Raji (cell line): ENCODE results near the gene MYL4.

Source experiments
- POLR2A ChIP-seq: IDR thresholded peaks from 2 replicates; pipeline ENCODE4 v1.6.1; 2011; ENCODE audit warnings: low read depth, low read length, control low read depth; ENCODE audit not compliant: insufficient read depth

The MYL4 gene

DNA sequence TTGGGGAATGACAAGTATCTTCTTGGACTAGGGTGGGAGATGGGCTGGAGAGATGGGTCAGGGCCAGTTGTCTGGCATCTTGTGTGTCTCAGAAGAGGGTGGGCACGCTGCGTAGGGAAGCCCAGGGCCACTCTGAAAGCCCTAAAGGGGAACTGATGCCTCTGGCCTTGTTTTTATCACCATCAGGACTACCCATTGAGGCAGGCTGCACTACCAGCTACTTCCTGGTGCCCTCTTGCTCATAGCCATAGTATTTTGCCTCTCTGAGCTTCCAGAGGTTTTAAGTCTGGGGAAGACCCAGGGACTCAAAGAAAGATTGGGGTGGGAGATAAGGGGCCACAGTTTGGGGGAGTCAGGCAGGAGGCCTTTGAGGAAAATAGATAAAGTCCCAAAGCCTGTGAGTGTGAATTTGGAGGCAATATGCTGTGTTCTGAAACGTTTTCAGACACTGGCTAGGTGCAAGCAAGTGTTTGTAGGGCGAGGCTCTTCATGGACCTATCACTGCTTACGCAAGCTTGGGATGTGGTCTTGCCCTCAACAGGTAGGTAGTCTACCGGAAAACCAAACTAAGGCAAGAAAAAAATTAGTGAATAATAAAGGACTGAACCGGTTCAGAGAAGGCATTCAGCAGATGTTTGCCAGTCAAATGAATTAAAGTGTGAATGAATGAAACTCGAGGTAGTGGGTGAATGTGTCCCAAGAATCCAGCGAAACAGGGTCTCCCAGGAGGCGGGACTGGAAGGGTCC lies 43.8 kb downstream of the MYL4 start:
- no peak for TF ChIP-seq POLR2A

DNA sequence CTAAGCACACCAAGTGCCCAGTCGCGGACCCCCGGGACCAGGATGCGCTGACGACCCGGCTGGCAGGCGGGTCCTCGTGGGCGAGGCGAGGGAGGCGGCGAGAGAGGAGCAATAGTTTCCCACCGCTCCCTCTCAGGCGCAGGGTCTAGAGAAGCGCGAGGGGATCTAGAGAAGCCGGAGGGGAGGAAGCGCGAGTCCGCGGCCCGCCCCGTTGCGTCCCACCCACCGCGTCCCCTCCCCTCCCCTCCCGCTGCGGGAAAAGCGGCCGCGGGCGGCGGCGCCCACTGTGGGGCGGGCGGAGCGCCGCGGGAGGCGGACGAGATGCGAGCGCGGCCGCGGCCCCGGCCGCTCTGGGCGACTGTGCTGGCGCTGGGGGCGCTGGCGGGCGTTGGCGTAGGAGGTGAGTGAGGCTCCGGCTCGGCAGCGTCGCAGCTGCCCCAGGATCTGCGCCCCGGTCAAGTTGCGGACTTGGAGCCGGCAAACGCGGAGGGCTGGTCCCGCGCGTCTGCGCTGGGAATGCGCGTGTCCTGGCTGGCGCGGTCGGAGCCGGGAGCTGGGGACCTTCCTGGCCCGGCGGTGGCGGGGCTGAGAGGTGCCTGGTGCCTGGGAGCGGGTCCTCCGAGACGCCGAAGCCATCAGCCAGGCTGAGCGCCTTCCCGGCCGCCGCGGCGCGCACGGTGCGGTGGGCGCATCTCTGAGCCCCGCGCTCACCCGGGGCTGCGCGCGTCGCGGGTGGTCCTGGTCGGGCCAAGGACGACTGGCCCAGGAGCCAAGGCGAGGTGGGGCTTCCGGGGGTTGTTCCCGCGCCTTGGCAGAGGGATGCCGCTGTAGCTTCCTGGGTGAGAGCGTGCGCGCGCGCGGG lies 44.6 kb downstream of the MYL4 start, which contains the start of gene ITGB3:
Gene ITGB3, plus strand, starts transcription at position 287 of the 862 bp plus-strand sequence. Its CDS starts 35 bp downstream, at position 322.
- TF ChIP-seq POLR2A: no peak

DNA sequence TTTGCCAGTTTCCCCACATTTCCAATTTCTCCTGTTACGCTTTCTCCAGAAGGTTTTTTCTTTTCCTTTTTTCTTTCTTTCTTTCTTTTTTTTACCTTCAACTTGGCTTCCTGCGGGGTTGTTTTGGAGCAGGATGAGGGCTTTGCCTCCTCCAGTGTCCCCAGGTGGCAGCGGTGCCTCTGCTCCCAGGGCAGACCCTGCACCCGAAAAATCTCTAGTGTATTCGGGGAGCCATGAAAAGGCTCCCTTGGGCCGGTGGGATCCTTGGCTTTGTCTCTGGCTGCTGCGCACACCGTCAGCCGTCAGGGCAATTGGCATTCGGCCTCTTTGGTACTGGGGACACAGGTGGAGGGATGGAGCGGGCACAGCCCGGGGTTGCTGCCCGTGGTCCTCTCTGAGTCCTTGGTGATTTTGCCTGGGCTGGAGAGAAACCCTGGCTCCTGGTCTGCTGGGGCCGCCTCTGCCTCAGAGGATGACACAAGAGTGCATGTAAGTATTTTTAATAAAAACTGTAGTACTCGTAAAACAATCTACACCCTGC lies 45.3 kb downstream of the MYL4 start:
- TF ChIP-seq POLR2A: no peak

DNA sequence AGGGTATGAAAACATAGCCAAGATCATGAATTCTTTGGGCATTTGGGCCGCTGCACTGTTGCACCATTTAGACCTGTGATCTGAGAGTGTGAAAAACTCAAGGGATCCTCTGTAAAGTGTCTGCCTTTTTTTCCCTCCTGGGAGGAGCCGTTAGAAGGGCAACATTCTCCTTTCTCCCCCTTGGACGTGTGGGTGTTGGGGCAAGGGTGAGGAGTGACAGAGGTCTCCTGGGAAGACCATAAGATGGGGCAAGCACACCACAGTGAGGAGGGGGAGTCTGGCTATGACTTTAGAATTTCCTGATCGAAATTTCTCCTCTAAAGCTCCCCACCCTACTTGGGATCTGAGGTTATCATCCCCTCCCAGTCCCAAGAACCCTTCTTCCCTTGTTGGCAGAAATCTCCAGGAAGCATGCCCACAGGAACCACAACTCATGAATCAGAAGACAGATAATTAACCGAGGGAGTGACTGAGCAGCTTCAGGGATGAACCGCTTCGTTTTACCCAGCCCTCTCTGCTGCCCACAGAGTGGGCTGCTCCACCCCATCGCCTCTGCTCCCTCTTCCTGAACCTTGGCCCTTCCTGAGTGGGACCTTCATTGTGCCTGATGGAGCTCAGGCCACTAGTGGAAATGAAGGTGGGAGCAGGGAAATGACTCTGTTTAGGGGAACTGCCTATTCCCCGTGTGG lies 48.6 kb downstream of the MYL4 start:
- TF ChIP-seq POLR2A: no peak

DNA sequence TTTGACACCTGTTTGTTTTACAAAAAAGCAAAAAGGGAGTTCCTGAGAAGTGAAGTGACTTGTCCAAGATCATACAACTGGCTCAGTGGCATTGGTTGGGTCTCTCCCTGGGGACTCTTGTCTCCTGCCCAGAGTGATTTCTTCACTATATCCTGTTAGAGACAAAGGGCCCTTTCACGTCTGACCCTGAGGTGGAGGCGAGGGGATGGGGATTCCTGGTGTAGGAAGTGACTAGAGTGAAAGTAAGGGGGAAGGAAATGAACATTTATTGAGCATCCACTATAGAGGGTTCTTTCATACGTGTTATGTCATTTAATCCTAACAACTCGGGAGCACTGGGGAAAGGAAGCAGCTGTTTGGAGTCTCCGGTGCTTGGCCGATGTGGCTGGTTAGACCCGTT lies 53.4 kb downstream of the MYL4 start:
- TF ChIP-seq POLR2A: no peak

DNA sequence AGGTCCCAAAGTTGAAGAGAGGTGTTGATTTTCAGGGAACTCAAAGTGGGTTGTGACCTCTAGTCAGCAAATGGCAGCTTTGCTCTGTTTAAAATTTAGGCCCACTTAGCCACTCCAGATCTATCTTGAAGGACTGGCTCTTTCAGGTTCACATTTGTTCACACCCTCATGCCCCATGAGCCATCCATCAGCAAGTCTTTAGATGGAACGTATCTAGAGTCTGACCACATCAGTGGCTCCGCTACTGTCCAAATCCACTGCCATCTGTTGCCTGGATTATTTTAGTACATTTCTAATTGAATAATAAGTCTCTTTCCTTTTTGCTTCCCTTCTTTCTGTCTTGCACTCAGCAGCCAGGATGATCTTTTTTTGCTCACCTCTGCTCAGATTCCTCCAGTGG lies 55.0 kb downstream of the MYL4 start:
- TF ChIP-seq POLR2A: no peak

DNA sequence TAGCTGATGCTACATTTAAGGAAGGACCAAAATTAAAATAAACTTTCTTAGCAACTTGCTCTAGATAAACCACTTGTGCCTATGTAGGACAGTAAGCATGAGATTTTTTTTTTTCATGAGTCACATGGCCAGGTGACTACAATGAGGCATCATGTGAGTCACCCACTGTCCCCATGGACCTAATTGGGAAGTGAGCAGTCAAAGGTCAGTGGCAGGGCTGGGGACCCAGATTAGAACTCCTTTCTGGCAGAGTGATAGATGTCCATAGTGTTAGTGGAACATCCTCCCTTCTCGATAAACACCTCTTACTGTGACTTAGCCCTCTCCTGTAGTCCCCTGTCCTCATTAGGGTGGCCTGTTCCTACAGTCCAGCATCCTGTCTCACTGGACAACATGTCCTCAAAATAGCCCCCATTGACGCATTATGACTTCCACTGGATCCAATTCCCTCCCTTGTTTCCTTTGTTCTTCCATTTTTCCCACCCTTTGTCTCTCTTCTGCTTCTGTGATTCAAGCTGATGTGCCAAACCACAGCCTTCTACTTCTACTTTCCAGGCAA lies 56.9 kb downstream of the MYL4 start:
- no peak for TF ChIP-seq POLR2A

DNA sequence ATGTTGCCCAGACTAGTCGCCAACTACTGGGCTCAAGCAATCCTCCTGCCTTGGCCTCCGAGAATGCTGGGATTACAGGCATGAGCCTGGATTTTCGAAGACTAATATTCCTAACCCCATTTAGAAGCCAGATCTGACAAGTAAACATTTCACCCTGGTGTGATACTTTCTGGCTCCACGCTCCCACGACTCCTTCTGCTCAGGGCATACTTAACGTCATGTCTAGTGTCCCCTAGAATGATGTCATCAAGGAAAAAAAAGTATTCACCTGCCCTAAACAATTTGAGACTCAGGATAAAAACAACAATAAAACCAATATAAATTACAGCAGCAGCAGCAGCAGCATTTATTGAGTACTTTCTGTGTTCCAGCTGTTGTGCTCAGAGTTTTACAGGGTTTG lies 57.6 kb downstream of the MYL4 start:
- TF ChIP-seq POLR2A: no peak

DNA sequence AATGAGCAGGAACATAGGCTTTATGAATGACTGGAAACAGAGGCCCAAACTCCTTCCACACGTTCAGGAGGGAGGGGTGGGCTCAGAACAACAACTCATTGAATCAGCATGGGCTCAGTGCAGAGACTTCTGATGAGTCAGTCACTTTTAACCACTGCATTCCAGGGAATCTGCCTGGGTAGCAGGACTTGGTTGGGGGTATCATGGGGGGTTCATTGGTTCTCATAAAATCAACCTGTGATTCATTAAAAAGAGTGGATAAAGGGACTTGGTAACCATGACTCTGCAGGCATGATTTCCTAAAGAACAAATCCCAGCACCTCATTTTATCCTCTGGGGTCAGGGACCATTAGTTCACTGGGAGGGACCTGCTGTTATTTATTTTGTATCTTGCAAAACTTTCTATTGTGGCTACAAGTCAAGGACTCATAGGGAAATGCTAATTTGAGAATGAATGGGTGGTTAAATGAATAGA lies 58.2 kb downstream of the MYL4 start:
- no peak for TF ChIP-seq POLR2A

DNA sequence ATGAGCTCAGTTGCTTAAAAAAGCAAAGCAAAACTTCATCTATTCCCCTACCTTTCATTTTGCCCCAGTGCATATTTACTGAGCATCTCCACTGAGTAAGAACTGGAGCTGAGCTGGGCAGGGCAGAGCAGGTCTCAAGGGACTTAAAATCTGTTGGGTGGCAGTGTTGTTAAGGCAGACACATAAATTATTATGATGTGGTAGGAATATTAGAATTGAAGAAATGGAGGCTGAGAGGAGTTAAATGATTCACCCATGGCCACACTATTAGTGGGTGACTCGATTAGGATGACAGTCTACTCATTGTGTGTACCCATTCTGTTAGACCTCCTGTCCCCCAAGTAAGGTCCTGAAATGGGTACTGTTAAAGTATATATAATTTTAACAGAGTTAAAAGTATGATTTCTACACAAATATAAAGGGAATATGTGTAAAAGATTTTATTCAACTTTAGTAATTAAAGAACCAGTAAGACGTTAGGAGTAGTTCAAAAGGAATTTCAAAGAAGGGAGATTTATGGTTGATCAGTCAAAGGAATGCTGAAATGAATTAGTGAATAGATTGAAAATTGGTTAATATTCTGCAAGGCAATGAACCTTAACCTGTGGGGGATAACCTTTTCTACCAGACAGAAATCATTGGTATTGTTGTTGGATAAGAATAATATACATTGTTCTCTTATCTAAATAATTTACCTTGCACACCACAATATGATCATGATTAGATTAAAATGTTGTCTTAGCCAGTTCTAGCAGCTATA lies 62.0 kb downstream of the MYL4 start:
- TF ChIP-seq POLR2A: no peak

DNA sequence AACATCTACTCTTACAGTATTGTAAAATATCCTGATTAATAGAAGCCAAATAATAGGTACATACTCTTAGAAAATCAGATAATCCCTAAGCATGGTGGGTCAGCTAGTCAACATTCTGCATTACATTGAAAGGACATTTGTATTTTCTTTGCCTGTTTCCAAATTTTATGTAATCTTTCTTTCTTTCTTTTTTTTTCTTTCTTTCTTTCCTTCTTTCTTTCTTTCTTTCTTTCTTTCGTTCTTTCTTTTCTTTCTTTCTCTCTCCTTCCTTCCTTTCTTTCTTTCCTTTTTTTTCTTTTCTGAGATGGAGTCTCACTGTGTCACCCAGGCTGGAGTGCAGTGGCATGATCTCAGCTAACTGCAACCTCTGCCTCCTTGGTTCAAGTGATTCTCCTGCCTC lies 63.3 kb downstream of the MYL4 start:
- TF ChIP-seq POLR2A: no peak

DNA sequence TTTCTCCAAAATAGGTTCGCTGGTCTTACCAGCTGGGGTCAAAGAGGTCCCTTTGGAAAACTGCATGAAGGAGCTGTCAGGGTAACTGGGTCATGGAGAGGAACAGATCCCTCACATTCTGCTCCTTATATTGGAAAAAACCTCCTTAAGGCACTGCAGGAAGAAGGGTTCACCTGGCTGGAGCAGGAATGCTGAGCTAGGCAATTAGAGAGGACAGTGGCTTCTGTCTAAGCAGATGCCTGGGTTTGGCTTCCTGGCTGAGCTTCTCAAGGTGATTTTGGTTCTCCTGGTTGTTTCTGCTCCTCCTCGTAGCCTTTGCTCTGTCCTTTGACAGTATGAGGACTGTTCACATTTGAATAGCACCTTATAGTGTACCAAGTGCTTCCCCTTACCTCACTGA lies 64.1 kb downstream of the MYL4 start:
- TF ChIP-seq POLR2A: no peak
